ENCODE data around the gene RALGDS.

The RALGDS gene

DNA sequence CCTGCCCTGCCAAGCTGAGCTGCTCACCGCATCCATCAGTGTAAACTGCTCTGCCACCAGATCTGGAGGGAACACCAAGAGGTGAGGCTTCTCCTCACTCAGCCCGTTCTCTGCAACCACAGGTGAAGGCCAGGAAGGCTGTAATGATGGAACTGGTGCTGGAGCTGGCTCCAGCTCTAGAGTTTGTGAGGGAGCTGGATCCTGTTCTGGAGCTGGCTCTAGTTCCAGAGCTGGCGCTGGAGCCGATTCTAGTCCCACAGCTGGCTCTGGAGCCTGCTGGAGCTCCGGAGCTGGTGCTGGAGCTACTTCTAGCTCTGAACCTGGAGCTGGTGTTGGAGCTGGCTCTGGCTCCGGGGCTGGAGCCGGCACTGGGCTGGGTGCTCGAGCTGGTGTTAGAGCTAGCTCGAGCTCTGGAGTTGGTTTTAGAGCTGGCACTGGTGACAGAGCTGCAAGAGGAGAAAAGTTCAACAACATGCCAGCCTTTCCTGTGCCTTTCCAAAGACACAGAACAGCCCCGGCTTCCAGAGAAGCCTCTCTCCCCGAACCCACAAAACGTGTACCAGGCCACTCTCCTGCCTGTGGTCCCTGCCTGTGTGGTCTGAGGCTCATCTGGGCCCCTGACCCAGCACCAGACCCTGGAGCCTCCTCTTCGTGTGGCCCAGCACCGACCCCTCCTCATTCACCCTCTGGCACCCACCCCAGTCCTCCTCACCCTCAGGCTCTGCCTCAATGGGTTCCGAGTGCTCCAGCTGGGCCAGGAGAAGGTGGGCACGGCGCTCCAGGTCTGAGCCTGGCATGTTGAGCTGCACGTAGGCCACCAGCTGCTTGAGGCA is 12.9 kb downstream of the RALGDS start:
- no peak overlapping the region for H3K27ac ChIP-seq (ENCODE audit: extremely low read depth, low read depth, low read length)
- TF ChIP-seq ZNF155 (tag by site-specific recombination; IDR thresholded peaks at IDR 0.05) (no peak), ZNF600 (tag by site-specific recombination; IDR thresholded peaks at IDR 0.05) (peak; percentile 72; the same call in 1 of the 2 replicates)
- TF ChIP-seq, protein P1, sequence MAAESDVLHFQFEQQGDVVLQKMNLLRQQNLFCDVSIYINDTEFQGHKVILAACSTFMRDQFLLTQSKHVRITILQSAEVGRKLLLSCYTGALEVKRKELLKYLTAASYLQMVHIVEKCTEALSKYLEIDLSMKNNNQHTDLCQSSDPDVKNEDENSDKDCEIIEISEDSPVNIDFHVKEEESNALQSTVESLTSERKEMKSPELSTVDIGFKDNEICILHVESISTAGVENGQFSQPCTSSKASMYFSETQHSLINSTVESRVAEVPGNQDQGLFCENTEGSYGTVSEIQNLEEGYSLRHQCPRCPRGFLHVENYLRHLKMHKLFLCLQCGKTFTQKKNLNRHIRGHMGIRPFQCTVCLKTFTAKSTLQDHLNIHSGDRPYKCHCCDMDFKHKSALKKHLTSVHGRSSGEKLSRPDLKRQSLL (tag by site-specific recombination; IDR thresholded peaks at IDR 0.05), result peak; percentile 100
- peaks cover 0 to 90% of the 10 kb centered on the region in 2 experiments; a peak in 2 of 3 replicates for H3K36me3 ChIP-seq (ENCODE audit: control insufficient read depth in 2 of 2, insufficient read depth in 1 of 2, low read length in 2 of 2)
- POLR2A ChIA-PET, result interaction anchor here (1.0 to 2.9 kb wide), 4 partner anchors 10 to 77 kb away, joined by 4 to 11 read pairs (median 8); partner anchors contain the start of genes GTF3C5 and RALGDS
- CTCF ChIA-PET, result interaction anchor here (0.6 to 22.4 kb wide), 3 partner anchors 26 to 210 kb away, joined by 3 to 342 read pairs (median 6); no protein-coding TSS in a partner anchor
- no peaks in the 10 kb centered on the region for H3K4me1 ChIP-seq (ENCODE audit: control insufficient read depth, insufficient read depth, low read length)
- H3K4me3 ChIP-seq (ENCODE audit: low read depth, low read length), result no peak overlapping the region
- H3K9me3 ChIP-seq (ENCODE audit: control insufficient read depth, insufficient read depth, low read depth, low read length), result no peaks in the 10 kb centered on the region

DNA sequence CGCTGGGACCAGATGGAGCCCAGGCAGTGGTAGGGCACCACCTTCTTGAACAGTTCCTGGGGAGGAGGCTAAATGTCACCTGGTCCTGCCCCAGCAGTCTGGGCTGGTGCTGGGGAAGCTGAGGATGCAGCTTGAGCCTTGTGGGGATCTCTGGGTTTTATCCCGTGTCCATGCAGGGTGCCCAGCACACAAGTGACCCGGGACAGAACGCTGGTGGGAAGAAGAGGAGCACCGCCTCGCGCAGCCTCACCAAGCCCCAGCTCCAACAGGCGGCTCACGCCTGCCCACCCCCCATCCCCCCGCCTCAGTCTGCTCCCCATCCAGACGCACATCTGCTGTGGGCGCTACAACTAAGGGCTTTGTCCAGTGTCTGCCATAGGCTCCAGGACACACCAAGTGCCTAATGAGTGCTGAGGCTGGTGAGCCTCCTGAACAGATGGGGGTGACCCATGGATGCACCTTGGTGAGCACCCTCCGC is 13.8 kb downstream of the RALGDS start:
- no peak overlapping the region for H3K27ac ChIP-seq (ENCODE audit: extremely low read depth, low read depth, low read length)
- TF ChIP-seq ZNF514 (tag by site-specific recombination; IDR thresholded peaks at IDR 0.05), result no peak
- TF ChIP-seq SCRT2 (tag by site-specific recombination; IDR thresholded peaks at IDR 0.05), result no peak
- TF ChIP-seq ZNF791 (tag by site-specific recombination; IDR thresholded peaks at IDR 0.05), result no peak
- H3K4me3 ChIP-seq (ENCODE audit: low read depth, low read length), result no peak overlapping the region
- H3K4me1 ChIP-seq (ENCODE audit: control insufficient read depth, insufficient read depth, low read length), result no peaks in the 10 kb centered on the region
- ChIA-PET POLR2A (interaction anchor here (1.4 to 2.9 kb wide), 4 partner anchors 10 to 76 kb away, joined by 3 to 11 read pairs (median 8); partner anchors contain the start of genes GTF3C5 and RALGDS), CTCF (interaction anchor here (1.0 to 22.4 kb wide), 2 partner anchors 27 to 39 kb away, joined by 6 to 342 read pairs; no protein-coding TSS in a partner anchor)
- peaks cover 0 to 94% of the 10 kb centered on the region in 2 experiments; a peak in 2 of 3 replicates for H3K36me3 ChIP-seq (ENCODE audit: control insufficient read depth in 2 of 2, insufficient read depth in 1 of 2, low read length in 2 of 2)
- no peaks in the 10 kb centered on the region for H3K9me3 ChIP-seq (ENCODE audit: control insufficient read depth, insufficient read depth, low read depth, low read length)

DNA sequence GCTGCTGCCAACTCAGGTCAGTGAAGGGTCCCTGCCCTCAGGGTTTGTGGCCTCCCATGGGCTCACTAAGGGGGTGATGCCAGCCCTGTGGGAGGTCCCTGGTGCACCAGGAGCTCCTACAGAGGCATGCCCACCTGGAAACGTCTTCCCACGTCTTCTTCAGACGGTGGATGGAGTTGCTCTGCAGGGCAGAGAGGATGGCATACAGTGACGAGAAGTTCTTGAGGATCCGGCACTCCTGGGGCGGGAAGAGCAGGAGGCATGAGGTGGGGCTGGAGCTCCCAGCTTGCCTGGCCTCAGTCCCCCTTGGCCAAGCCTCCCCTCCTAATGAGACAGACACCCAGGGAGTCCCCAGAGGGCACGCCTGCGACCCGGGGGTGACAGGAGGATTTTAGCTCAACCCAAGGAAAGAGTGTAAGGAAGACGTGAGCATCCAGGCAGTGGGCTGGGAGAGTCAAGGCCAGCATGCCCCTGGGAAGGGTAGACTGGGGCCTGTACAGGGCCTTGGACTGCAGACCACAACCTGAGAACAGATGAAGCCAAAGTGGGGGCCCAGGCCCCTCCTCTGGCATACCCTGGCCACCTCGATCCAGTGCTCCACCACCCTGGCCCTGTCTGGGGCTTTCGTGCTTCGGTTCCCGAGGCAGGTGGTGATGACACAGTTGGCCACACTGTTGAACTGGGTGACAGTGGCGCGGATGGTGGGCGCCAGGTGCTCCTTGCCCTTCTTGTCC is 14.4 kb downstream of the RALGDS start:
- Histone ChIP-seq H3K36me3 (ENCODE audit: control insufficient read depth in 2 of 2, insufficient read depth in 1 of 2, low read length in 2 of 2) (peaks cover 0 to 94% of the 10 kb centered on the region in 2 experiments; a peak in 2 of 3 replicates), H3K9me3 (ENCODE audit: control insufficient read depth, insufficient read depth, low read depth, low read length) (no peaks in the 10 kb centered on the region)

DNA sequence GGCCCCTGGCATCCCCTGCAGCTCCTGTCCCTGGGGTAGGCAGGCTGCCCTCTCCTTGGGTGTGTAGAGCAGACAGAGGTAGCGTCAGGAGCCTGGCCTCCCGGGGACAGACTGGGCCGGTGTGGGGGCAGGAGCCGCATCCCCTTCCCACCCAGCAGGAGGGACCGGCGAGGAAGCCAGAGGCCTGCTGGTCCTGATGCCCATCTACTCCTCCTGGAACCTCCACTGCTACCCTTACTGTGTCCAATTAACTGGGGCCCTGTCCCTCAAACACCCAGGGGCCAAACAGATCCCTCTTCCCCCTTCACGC is 15.6 kb downstream of the RALGDS start:
- TF ChIP-seq ZIC2 (tag by site-specific recombination; IDR thresholded peaks at IDR 0.05) (peak; percentile 37), ZNF350 (tag by site-specific recombination; IDR thresholded peaks at IDR 0.05) (no peak)
- H3K4me1 ChIP-seq (ENCODE audit: control insufficient read depth, insufficient read depth, low read length), result no peaks in the 10 kb centered on the region
- H3K27ac ChIP-seq (ENCODE audit: extremely low read depth, low read depth, low read length), result no peak overlapping the region
- H3K36me3 ChIP-seq (ENCODE audit: control insufficient read depth in 2 of 2, insufficient read depth in 1 of 2, low read length in 2 of 2), result peaks cover 0 to 95% of the 10 kb centered on the region in 2 experiments; a peak in 2 of 3 replicates
- CTCF ChIA-PET, result interaction anchor here (0.6 to 22.4 kb wide), 4 partner anchors 9 to 67 kb away, joined by 3 to 342 read pairs (median 6); no protein-coding TSS in a partner anchor
- POLR2A ChIA-PET, result interaction anchor here (1.5 to 1.6 kb wide), 2 partner anchors 39 to 75 kb away, joined by 3 to 4 read pairs; partner anchors contain the start of gene GTF3C5
- no peaks in the 10 kb centered on the region for H3K9me3 ChIP-seq (ENCODE audit: control insufficient read depth, insufficient read depth, low read depth, low read length)
- H3K4me3 ChIP-seq (ENCODE audit: low read depth, low read length), result no peak overlapping the region

More for the DNA sequence above, 14.4 kb downstream of the RALGDS start:
- TF ChIP-seq ZNF792 (tag by site-specific recombination; IDR thresholded peaks at IDR 0.05), result no peak
- TF ChIP-seq ZNF785 (tag by site-specific recombination; IDR thresholded peaks at IDR 0.05), result no peak
- no peak for TF ChIP-seq ZNF324 (tag by site-specific recombination; IDR thresholded peaks at IDR 0.05)
- no peak for TF ChIP-seq ZNF211 (tag by site-specific recombination; IDR thresholded peaks at IDR 0.05; ENCODE audit: low read depth)
- no peak for TF ChIP-seq ZBTB17 (tag by site-specific recombination; IDR thresholded peaks at IDR 0.05)
- TF ChIP-seq ZNF114 (tag by site-specific recombination; IDR thresholded peaks at IDR 0.05), result no peak
- no peak for TF ChIP-seq TCF7L2 (IDR thresholded peaks at IDR 0.05; ENCODE audit: borderline replicate concordance, low read depth, low read length)
- TF ChIP-seq GLIS1 (tag by site-specific recombination; IDR thresholded peaks at IDR 0.05), result peak; percentile 52; the same call in 1 of the 2 replicates
- TF ChIP-seq ZNF747 (tag by site-specific recombination; IDR thresholded peaks at IDR 0.05), result no peak
- H3K27ac ChIP-seq (ENCODE audit: extremely low read depth, low read depth, low read length), result no peak overlapping the region
- CTCF ChIA-PET, result interaction anchor here (2.1 to 22.4 kb wide), 2 partner anchors 11 to 40 kb away, joined by 8 to 342 read pairs; no protein-coding TSS in a partner anchor
- POLR2A ChIA-PET, result interaction anchor here (1.4 to 1.6 kb wide), 3 partner anchors 11 to 76 kb away, joined by 3 to 4 read pairs (median 3); partner anchors contain the start of gene GTF3C5
- no peaks in the 10 kb centered on the region for H3K4me1 ChIP-seq (ENCODE audit: control insufficient read depth, insufficient read depth, low read length)
- H3K4me3 ChIP-seq (ENCODE audit: low read depth, low read length), result no peak overlapping the region
